Measurements from ENCODE around the gene LCOR. TPM values are rescaled to one million over a fixed set of nuclear protein-coding genes. Genes with fewer than 3 reads are reported as not detected.

Gene LCOR
- total and polyA plus RNA-seq, 9 of the 15 experiments (the other 6 are each of a cell fraction or from before 2014, with no cell fraction given): 3.6 to 25.2 (median 14.4) TPM

GRCh38 chr10:97037365-97038361, 205.6 kb downstream of the LCOR start (continued):
- no peak for TF ChIP-seq ZNF518B (CRISPR knock-in tag; IDR thresholded peaks at IDR 0.05)
- TF ChIP-seq RFX1 (IDR thresholded peaks at IDR 0.05): no peak
- TF ChIP-seq RBM25 (IDR thresholded peaks at IDR 0.05; ENCODE audit: low read depth, low read length, severe bottlenecking): no peak
- no peak for TF ChIP-seq RBFOX2 (IDR thresholded peaks at IDR 0.05; ENCODE audit: low read depth, low read length)
- TF ChIP-seq NONO (IDR thresholded peaks at IDR 0.05; ENCODE audit: low read depth in 2 of 2, low read length in 1 of 2): no peak
- peak; percentile 5 for TF ChIP-seq ZFP36 (IDR thresholded peaks at IDR 0.05; ENCODE audit: low read depth, low read length, partially characterized antibody)
- TF ChIP-seq REST (IDR thresholded peaks at IDR 0.05; ENCODE audit: borderline replicate concordance): peak; percentile 74
- TF ChIP-seq REST (CRISPR knock-in tag; IDR thresholded peaks at IDR 0.05; ENCODE audit: low read depth): no peak
- peak; percentile 24; the same call in 1 of the 2 replicates for TF ChIP-seq RAD51 (IDR thresholded peaks at IDR 0.05; ENCODE audit: borderline replicate concordance, low read depth)
- TF ChIP-seq WHSC1 (IDR thresholded peaks at IDR 0.05; ENCODE audit: low read length): no peak
- no peak for TF ChIP-seq OTX1 (CRISPR knock-in tag; IDR thresholded peaks at IDR 0.05)
- no peak for TF ChIP-seq ZBTB33 (CRISPR knock-in tag; IDR thresholded peaks at IDR 0.05)
